Suprapubic skin (tissue), 4 donors: ENCODE measurements around the gene PGK1. TPM values are rescaled to one million over a fixed set of nuclear protein-coding genes. Genes with fewer than 3 reads are reported as not detected.
"Not testable (repeated sequence)": the region's sequence is repeated elsewhere in the genome, so short reads cannot be mapped to it uniquely, and the experiment has no call there.

Source experiments
- DNase-seq, 2 donors: peaks; one replicate each; pipeline ENCODE4 v3.0.0-alpha.2; 2019; ENCODE audit warnings: low spot score in 2 of 2
- H3K27ac ChIP-seq: fragments of 200-600 bp; sonication (generic); one replicate; pipeline ENCODE4 v1.5.1; 2019
- H3K27me3 ChIP-seq: fragments of 200-600 bp; sonication (generic); one replicate; pipeline ENCODE4 v1.5.1; 2019
- H3K36me3 ChIP-seq: fragments of 200-600 bp; sonication (generic); one replicate; pipeline ENCODE4 v1.5.1; 2019
- H3K4me1 ChIP-seq: fragments of 200-600 bp; sonication (generic); one replicate; pipeline ENCODE4 v1.5.1; 2019
- H3K4me3 ChIP-seq: fragments of 200-600 bp; sonication (generic); one replicate; pipeline ENCODE4 v1.5.1; 2019; ENCODE audit warnings: mild to moderate bottlenecking
- H3K9me3 ChIP-seq: fragments of 200-600 bp; sonication (generic); one replicate; pipeline ENCODE4 v1.5.1; 2019
- CTCF ChIP-seq, 2 donors: fragments of 200-600 bp in 1 of 2; fragments of 450-650 bp in 1 of 2; sonication (generic) in 1 of 2; IDR thresholded peaks; one replicate each; pipeline ENCODE4 v1.5.1; 2016 to 2019; ENCODE audit warnings: antibody characterized with exemption in 2 of 2, mild to moderate bottlenecking in 1 of 2, moderate library complexity in 1 of 2
- EP300 ChIP-seq: sonication (generic); formaldehyde crosslinking; IDR thresholded peaks from one replicate; pipeline ENCODE4 v1.6.1; 2017; ENCODE audit warnings: antibody characterized with exemption
- POLR2A ChIP-seq, 2 donors: fragments of 450-650 bp; IDR thresholded peaks; one replicate each; pipeline ENCODE4 v1.6.1; 2017; ENCODE audit warnings: antibody characterized with exemption in 2 of 2, mild to moderate bottlenecking in 2 of 2, moderate library complexity in 2 of 2
- POLR2AphosphoS5 ChIP-seq, 3 donors: sonication (generic); formaldehyde crosslinking; IDR thresholded peaks; one replicate each; pipeline ENCODE4 v1.6.1; 2017; ENCODE audit warnings: antibody characterized with exemption in 3 of 3
- WGBS: methylation state at CpG from one replicate; pipeline ENCODE4 v1.1.5; 2018; 5-methylcytosine and 5-hydroxymethylcytosine counted together
- total RNA-seq, 4 donors: library from RNA; depleted of rRNA; stranded (reverse); fragments of >200 nt; gene quantifications; one replicate each; pipeline ENCODE4 v1.1.0, GENCODE V29; 2016

The PGK1 gene
- total RNA-seq, 4 donors from 2014 or later, result 147 to 193 (median 170) TPM

- Histone ChIP-seq H3K4me3 (peak within 1 kb of the TSS; percentile 73), H3K4me1 (no peaks in the 10 kb centered on the region), H3K27ac (peak within 1 kb of the TSS; percentile 83), H3K27me3 (no peaks in the 10 kb centered on the region), H3K9me3 (no peaks in the 10 kb centered on the region), H3K36me3 (no peaks in the 10 kb centered on the region)
- TF ChIP-seq EP300 (no peak), CTCF (IDR thresholded peaks at IDR 0.05) (no peak), POLR2A (IDR thresholded peaks at IDR 0.05) (no peak), POLR2AphosphoS5 (IDR thresholded peaks at IDR 0.05) (no peak)
- WGBS, result 48% methylated on average over 56 of the region's 59 CpGs
- peak; percentile 86 to 89 for DNase-seq
These were observed 35.4 kb downstream of the PGK1 start, which contains the start of gene TAF9B for GRCh38 chrX:78139160-78140123. Gene TAF9B (minus strand): TSS chrX:78139650. CDS start chrX:78139611, 39 bp downstream.

GRCh38 chrX:78140206-78140605, 36.2 kb downstream of the PGK1 start:
- H3K4me1 ChIP-seq, result no peaks in the 10 kb centered on the region
- no peaks in the 10 kb centered on the region for H3K9me3 ChIP-seq
- DNase-seq, result no peak
- no peak overlapping the region for H3K4me3 ChIP-seq
- no peak for TF ChIP-seq EP300
- TF ChIP-seq POLR2A (IDR thresholded peaks at IDR 0.05), result no peak
- TF ChIP-seq CTCF (IDR thresholded peaks at IDR 0.05), result no peak
- no peak for TF ChIP-seq POLR2AphosphoS5 (IDR thresholded peaks at IDR 0.05)
- no peak overlapping the region for H3K27ac ChIP-seq
- no peaks in the 10 kb centered on the region for H3K36me3 ChIP-seq
- WGBS, result 85% methylated on average over 9 of the region's 9 CpGs
- no peaks in the 10 kb centered on the region for H3K27me3 ChIP-seq

GRCh38 chrX:78147002-78147540, 43.0 kb downstream of the PGK1 start:
- not testable (repeated sequence) for H3K36me3 ChIP-seq, H3K4me1 ChIP-seq, DNase-seq, H3K4me3 ChIP-seq, H3K9me3 ChIP-seq, H3K27ac ChIP-seq, H3K27me3 ChIP-seq
- 91% methylated on average over 5 of the region's 5 CpGs for WGBS

GRCh38 chrX:78157373-78157772, 53.3 kb downstream of the PGK1 start:
- not testable (repeated sequence) for DNase-seq, H3K4me3 ChIP-seq, H3K27me3 ChIP-seq, H3K9me3 ChIP-seq, H3K27ac ChIP-seq, H3K4me1 ChIP-seq, H3K36me3 ChIP-seq
- 71% methylated on average over 2 of the region's 2 CpGs for WGBS

GRCh38 chrX:78157846-78158245, 53.8 kb downstream of the PGK1 start:
- not testable (repeated sequence) for H3K9me3 ChIP-seq, H3K4me1 ChIP-seq

GRCh38 chrX:78160711-78161110, 56.7 kb downstream of the PGK1 start:
- 80% methylated on average over 4 of the region's 4 CpGs for WGBS
- not testable (repeated sequence) for H3K4me1 ChIP-seq, H3K36me3 ChIP-seq, DNase-seq, H3K9me3 ChIP-seq, H3K4me3 ChIP-seq, H3K27ac ChIP-seq, H3K27me3 ChIP-seq

More at GRCh38 chrX:78157846-78158245, 53.8 kb downstream of the PGK1 start:
- not testable (repeated sequence) for H3K27me3 ChIP-seq, DNase-seq, H3K36me3 ChIP-seq, H3K4me3 ChIP-seq, H3K27ac ChIP-seq
- WGBS, result 83% methylated on average over 10 of the region's 10 CpGs

GRCh38 chrX:78163175-78163574, 59.1 kb downstream of the PGK1 start:
- H3K27me3 ChIP-seq, H3K4me1 ChIP-seq, DNase-seq, H3K9me3 ChIP-seq, H3K4me3 ChIP-seq, H3K27ac ChIP-seq, H3K36me3 ChIP-seq: not testable (repeated sequence)
- 87% methylated on average over 4 of the region's 4 CpGs for WGBS
